ENCODE results near the gene TRABD2B.

GRCh38 chr1:47824716-47825115, 172.5 kb downstream of the TRABD2B start:
- TF ChIP-seq CTCF (IDR thresholded peaks at IDR 0.05; ENCODE audit: insufficient read depth, low read length, poor library complexity, severe bottlenecking): no peak
- no peak for TF ChIP-seq EZH2phosphoT487 (conservative IDR thresholded peaks at IDR 0.05; ENCODE audit: low read length)
